Activated gamma-delta T cell treated with Interleukin-2 at 50 U/mL for 16 hours (primary cell): Measurements from ENCODE around the gene DOCK1.

Experiments used
- DNase-seq: peaks from one replicate; pipeline ENCODE4 v3.0.0-alpha.2; 2020

DOCK1 gene

DNA sequence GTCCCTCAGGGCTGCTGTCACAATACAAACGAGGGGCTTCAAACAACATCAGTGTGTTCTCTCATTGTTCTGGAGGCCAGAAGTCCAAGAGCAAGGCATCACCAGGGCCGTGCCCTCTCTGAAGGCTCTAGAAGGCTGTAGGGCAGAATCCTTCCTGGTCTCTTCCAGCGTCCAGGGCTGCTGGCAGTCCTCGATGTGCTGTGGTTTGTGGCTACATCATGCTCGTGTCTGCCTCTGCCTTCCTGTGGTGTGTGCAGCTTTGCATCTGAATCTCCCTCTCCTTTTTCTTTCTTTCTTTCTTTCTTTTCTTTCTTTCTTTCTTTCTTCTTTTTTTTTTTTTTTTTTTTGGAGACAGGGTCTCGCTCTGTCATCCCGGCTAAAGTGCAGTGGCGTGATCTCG is 187.7 kb downstream of the DOCK1 start:
- no peak for DNase-seq

DNA sequence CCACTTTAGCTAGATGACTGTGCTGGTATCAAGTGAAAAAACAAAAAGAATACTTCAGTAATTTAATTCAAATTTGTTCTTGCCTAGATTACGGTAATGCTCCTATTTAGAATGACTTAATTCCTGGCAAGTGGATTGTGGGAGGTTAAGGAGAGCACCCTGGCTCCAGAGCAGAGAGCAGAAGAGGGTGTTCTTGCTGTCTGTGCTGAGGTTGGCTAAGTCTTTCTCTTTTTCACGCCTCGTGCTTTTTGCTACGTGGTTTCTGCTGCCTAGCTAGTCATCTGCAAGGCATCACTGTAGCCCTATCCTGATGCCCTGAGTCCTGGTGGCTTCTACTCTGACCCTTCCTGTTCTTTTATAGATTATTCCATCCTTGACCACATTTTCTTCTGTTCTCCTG is 189.8 kb downstream of the DOCK1 start:
- no peak for DNase-seq

- no peak for DNase-seq
Measured at GRCh38 chr10:127100983-127101615, 195.9 kb downstream of the DOCK1 start.

GRCh38 chr10:127102176-127102575 is 196.9 kb downstream of the DOCK1 start:
- DNase-seq = no peak

- DNase-seq = no peak
Measured at GRCh38 chr10:127115100-127115499, 209.9 kb downstream of the DOCK1 start.

DNA sequence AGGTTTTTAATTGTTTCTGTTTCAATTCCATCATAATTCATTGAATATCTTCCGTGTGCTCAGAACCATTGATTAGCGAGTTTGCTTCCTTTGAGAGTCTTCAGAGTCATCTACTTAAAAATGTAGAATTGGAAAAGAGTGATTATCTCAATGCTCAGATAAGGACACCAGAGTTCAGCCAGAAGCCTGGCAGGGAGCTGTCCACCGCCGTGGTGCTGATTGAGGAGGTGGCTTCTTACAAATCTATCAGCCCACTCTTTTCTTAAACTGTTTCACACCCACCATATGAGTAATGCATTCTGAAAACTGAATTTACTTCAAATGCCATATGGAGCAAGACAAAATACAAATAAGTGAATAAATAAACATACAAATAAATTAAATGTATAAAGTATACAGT is 211.9 kb downstream of the DOCK1 start:
- DNase-seq = peak; percentile 11

DNA sequence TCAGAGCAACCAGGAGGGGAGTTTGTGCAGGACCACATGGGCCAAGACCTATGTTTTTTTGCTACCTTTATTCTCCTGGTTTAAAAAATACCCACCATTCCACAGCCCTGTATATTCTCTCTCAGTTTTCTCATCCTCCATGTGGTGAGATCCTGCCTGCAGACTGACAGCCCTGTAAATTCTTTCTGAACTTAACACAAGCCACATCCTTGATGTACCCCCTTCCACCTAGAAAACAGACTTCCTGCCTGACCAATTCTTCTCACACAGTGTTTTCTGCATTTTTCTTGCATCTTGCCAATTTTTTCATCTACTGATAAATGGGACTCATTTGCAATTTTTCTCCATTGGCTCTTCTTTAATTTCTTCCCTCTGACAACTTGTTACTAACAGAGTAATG is 212.8 kb downstream of the DOCK1 start:
- DNase-seq = no peak

DNA sequence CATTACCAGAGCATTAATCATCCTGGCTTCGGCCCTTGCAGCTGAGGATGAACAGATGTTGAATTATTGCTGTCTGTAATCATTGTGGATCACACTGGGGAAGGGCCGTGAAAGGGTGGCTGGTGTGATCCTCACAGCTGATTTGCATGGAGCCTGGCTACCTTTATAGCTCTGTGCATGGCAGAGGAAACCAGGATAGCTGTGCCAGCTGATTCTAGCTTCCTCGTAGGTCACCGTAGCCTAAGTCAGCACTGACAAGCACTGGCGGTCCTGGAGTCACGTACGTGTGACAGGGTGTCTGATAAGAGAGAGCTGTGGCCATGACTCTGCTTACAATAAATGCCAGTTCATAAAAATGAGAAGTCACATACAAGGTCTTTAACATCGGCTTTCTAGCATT is 214.7 kb downstream of the DOCK1 start:
- DNase-seq = no peak

DNA sequence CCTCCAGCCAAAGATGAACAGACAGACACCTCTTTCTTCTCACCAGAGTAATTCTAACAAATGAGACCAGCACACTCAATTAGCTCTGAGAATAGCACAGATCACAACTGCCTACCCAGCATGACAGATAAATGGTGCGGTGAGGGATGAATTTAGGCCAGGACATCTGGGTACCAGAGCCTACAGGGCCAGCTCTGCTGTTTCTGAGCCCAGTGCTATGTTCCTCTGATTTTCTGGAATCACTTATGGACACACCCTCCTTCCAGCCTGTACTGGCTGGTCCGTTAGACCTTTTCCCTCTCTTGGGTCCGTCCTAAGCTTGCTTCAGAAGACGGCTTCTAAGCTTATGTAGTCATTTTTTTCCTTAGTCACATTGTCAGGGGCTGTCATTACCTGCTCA is 217.6 kb downstream of the DOCK1 start:
- DNase-seq = no peak

- DNase-seq = no peak
Measured at GRCh38 chr10:127123626-127124025, 218.4 kb downstream of the DOCK1 start.

DNA sequence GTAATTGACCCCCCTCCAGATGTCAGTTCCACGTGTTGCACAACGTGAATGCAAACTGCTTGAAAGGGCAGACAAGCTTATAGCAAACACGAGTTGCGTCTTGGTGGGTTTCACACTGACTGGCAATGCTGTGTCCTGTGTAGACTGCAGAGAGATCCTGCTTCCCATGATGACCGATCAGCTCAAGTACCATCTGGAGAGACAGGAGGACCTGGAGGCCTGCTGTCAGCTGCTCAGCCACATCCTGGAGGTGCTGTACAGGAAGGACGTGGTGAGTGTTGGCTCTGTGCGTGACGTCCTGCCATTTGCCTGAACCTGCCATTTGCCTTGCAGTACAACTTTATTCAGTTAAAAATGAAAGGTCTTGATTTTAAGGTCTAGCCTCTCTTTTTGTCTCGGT is 220.1 kb downstream of the DOCK1 start:
- no peak for DNase-seq

DNA sequence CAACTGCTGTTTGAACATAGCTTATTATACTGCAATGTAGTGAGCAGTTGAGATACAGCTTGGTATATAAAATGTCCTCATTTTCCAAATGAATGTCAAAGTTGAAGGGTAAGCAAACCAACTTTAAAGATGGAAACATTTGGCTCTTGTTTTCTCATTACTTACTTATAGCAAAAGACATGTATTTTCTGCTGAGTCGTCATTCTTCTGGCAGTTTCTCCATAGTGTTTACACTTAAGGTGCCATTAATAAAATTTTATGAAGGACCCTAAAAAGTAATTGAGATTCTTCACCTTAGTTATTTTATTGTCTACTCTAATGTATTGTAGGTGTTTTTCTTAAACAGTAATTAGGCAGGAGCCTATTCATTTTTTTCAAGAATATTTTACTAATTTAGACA is 222.6 kb downstream of the DOCK1 start:
- DNase-seq = no peak

GRCh38 chr10:127129104-127129503 is 223.9 kb downstream of the DOCK1 start:
- no peak for DNase-seq

GRCh38 chr10:127132451-127132850 is 227.2 kb downstream of the DOCK1 start:
- DNase-seq = no peak

GRCh38 chr10:127133225-127133624 is 228.0 kb downstream of the DOCK1 start:
- DNase-seq = no peak

DNA sequence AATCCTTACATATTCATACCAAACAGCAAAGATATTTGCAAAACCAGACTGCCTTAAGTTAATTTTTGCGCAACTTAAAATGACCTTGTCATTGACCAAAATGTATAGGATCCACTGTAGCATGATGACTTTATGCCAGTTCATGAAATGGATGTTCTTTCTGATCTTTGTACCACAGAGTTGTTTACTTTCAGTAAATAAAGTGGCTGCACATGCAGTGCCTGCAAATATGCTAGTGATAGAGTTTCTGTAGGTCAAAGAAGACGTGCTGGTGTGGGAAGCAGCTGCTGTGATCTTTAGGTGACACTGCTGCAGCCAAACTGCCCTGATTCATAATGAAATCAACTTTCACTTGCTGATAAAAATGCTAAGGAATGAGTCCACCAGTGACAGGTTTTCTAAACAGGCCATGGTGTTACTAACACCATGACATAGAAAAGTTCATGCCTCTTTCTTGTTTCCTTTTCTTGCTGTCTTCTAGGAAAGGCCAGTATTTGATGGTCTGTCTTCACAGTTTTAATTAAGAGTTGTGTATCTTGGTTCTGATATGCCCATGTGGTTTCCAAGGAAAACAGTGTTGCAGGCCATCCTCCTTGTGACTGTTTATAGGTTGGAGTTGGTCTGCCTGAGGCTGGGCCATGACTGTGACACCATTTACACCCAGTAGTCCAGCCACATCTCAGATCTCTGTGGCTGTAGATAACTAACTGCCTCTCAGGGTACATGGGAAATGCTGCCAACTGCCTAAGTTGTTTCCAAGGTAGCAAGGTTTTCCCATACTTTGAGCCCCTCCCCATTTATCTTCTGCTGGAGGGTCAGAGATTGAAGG is 228.7 kb downstream of the DOCK1 start:
- no peak for DNase-seq

DNA sequence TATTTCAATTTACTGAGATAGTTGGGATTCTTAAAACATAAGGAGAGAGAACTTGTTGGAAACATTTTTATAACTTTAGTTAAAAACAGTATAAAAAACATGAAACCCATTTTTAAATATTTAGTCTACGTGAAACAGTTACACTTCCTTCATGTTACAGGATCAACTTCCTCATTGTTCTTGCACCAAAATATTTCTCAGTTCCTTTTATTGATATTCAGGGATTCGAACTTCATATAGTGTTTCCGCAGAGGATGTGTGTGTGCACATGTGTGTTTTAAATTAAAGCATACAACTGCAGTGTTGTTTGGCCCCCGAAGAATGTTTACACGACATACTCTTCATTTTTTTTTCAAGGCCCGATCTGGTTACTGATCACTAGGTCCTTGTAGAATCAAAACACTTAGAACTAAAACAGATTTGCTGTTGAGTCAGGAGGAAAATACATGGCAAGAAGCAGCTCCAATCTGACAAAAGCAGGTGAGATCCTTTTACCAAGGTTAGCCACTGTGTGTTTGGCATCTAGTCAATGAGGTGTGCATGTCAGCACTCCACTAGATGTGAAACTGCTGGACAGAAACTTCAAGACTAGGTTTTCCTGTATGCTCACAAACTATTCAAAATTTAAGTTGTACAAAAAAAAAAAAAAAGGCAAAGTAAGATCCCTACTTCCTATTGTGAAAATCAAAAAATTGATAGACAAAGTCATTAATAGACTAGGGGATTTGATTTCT is 230.8 kb downstream of the DOCK1 start:
- DNase-seq = no peak

DNA sequence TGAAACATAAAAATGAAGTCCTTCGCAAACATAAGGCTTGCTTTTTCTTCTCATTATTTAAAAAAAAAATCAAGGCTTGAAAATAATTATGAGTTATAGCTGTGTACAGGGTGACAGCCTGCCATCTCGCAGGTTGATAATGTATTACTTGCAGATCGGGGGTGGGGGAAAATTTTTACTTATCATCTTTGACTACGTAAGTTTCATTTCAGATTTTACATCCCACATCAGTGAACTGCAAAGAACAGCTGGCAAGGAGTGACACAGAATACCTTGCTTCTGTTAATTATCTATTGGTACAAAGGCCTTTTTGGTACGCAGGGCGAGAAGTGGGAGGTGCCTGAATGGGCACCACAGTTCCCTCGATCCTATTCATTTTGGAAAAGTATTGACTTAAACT is 232.2 kb downstream of the DOCK1 start:
- DNase-seq = no peak

DNA sequence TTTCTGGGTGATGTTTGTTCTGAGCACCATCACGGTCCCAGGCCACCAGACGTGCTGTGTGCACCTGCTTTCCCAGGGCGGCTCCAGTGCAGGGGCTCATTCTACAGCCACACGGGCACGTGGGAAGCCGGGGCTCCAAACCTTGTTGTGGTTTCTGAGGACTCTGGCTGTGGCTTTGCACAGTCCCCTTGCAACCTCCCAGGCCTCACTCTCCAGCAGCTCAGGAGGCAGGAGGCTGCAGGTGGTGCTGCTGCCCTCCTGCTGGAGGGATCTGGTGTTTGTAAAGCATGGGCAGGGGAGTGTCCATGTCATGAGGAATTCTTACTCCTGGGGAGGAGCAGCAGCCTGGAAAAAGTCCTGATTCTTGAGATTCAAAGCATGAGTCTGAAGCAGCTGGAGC is 236.9 kb downstream of the DOCK1 start:
- DNase-seq = no peak

DNA sequence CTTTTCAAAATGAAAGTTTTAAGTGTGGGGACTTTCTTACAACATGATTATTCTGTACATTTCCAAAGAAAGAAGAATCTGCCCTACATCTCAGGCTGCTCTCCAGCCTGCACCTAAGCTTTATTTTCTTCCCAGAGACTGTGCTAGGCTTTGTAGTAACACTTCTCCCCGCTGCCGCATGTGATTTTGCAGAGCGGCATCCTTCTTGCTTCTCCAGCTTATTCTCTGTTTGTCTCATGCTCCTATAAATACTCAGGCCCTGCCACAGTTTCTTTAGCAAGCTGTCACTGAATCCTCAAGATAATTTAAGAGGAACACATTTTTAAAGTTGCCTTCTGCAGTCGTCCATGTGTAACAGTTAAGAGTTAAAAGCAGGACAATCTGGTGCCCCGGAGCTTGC is 237.6 kb downstream of the DOCK1 start:
- DNase-seq = no peak

- DNase-seq = no peak
Measured at GRCh38 chr10:127145173-127145572, 239.9 kb downstream of the DOCK1 start.

DNA sequence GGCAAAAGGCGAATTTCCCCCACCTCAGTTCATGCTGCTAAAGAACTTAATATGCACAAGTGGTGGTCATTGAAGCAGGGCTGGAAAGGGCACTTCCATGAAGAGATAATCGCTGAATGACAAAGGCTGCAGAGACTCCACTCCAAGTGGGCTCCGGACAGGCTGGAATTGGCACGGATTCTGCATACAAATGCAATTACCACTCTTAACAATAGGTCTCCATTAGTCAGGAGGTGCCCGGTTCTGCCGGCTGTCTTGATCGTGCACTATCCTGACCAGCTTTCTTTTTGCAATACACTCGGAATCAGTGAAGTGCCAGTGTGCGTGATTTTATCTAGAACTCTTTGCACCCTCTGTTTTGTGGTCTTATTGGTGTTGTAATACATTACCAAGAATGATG is 241.4 kb downstream of the DOCK1 start:
- no peak for DNase-seq

DNA sequence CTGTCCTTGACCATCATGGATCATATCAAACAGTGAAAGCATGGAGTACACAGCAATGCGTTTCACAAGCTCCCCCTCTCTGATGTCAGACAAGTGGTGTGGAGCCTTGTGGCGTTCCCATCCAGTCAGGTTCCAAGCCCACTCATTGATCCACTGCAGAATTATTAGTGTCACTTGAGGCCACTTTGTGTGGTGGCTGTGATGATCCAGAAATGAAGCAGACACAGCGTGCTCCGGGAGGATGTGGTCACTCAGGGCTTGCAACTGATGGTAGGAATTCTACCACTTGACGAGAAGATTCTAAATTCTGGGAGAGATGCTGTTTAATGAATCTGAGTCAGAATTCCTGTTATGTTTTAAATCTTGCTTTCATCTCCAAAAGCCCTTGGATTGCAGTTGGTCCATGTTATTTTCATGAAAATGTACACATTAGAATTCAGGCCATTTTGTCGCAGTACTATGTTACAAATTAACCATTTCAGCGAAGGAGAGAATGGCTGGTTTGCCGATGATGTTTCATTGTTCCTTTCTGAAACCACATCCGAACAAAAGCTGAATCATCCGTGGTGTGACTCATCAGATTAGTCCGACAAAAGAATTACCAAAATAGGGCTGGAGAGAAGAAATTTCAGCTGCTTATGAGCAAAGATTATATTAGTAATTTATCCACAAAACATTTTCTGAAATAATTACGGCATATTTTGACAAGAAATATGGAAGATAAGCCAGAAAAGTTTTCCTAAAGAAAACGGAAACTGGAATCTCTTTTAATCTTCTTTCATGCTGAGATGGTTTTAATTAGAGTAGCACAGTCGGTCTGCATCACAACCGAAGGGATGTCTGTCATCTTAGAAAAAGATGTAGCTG is 243.1 kb downstream of the DOCK1 start:
- DNase-seq = no peak
